Measurements from ENCODE around the gene FAM163B. TPM values are rescaled to one million over a fixed set of nuclear protein-coding genes. Genes with fewer than 3 reads are reported as not detected.

The FAM163B gene
- polyA plus RNA-seq, 1 donor (not counting 4 experiments of a cell fraction or from before 2014, with no cell fraction given), result not detected

DNA sequence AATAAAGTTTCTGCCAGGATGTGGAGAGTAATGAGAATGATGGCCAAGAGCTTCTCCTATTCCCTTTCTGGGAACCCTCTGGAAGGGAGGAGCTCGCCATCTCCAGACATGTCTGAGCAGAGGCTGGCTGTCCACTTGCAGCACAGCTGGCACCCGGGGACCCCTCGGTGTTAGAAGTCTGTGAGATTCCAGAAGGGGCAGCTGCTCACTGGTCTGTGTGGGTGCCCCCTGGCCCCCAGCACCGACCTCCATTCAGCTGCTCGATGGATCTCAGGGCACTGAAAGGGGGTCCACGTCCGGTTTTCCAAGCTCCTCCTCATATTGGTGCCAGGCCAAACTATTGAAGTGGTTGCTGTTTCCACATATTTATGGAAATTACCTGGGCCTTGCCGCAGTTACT is 3.6 kb upstream of the FAM163B start:
- no peaks in the 10 kb centered on the region for H3K4me1 ChIP-seq (ENCODE audit: control insufficient read depth, extremely low read depth, insufficient read depth, low read length)
- dilution Hi-C loops (cut with MboI; ENCODE audit: extremely low pct_ligation_motif_present, low sequenced_read_pairs), result no loop called here
- H3K9me3 ChIP-seq (ENCODE audit: control insufficient read depth, low read depth, low read length), result no peaks in the 10 kb centered on the region
- H3K4me2 ChIP-seq (ENCODE audit: control insufficient read depth, extremely low read depth, insufficient read depth, low read depth, low read length), result no peak overlapping the region
- no peak overlapping the region for H3K4me3 ChIP-seq (ENCODE audit: control insufficient read depth in 2 of 3, extremely low read depth in 1 of 3, insufficient read depth in 2 of 3, low read depth in 1 of 3, low read length in 3 of 3)
- H2AFZ ChIP-seq (ENCODE audit: control insufficient read depth, low read length), result no peak overlapping the region
- no peaks in the 10 kb centered on the region for H3K36me3 ChIP-seq (ENCODE audit: control insufficient read depth in 2 of 2, extremely low read depth in 1 of 2, insufficient read depth in 2 of 2, low read length in 2 of 2)
- no peaks in the 10 kb centered on the region for H3K79me2 ChIP-seq (ENCODE audit: control insufficient read depth, insufficient read depth, low read length)
- DNase-seq (ENCODE audit: low read depth, low spot score) (no peak), FAIRE-seq (no peak)
- no peaks in the 10 kb centered on the region for H3K9me1 ChIP-seq (ENCODE audit: control insufficient read depth, extremely low read depth, insufficient read depth, low read length)
- TF ChIP-seq, protein P1, sequence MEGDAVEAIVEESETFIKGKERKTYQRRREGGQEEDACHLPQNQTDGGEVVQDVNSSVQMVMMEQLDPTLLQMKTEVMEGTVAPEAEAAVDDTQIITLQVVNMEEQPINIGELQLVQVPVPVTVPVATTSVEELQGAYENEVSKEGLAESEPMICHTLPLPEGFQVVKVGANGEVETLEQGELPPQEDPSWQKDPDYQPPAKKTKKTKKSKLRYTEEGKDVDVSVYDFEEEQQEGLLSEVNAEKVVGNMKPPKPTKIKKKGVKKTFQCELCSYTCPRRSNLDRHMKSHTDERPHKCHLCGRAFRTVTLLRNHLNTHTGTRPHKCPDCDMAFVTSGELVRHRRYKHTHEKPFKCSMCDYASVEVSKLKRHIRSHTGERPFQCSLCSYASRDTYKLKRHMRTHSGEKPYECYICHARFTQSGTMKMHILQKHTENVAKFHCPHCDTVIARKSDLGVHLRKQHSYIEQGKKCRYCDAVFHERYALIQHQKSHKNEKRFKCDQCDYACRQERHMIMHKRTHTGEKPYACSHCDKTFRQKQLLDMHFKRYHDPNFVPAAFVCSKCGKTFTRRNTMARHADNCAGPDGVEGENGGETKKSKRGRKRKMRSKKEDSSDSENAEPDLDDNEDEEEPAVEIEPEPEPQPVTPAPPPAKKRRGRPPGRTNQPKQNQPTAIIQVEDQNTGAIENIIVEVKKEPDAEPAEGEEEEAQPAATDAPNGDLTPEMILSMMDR (optimal IDR thresholded peaks at IDR 0.05 in 1 of 3, IDR thresholded peaks at IDR 0.05 in 1 of 3, conservative IDR thresholded peaks at IDR 0.05 in 1 of 3; ENCODE audit: extremely low read depth in 1 of 3, insufficient read depth in 2 of 3, low read length in 3 of 3), result no peak
- TF ChIP-seq EZH2 (IDR thresholded peaks at IDR 0.05; ENCODE audit: low read length), result no peak
- H3K27ac ChIP-seq (ENCODE audit: control insufficient read depth, insufficient read depth, low read length), result no peak overlapping the region
- no peak overlapping the region for H3K9ac ChIP-seq (ENCODE audit: control insufficient read depth, extremely low read depth, insufficient read depth, low read length)
- H3K27me3 ChIP-seq (ENCODE audit: control insufficient read depth, extremely low read depth, insufficient read depth, low read length), result peaks cover 59% of the 10 kb centered on the region
- no peaks in the 10 kb centered on the region for H4K20me1 ChIP-seq (ENCODE audit: control insufficient read depth, extremely low read depth, insufficient read depth, low read length)

DNA sequence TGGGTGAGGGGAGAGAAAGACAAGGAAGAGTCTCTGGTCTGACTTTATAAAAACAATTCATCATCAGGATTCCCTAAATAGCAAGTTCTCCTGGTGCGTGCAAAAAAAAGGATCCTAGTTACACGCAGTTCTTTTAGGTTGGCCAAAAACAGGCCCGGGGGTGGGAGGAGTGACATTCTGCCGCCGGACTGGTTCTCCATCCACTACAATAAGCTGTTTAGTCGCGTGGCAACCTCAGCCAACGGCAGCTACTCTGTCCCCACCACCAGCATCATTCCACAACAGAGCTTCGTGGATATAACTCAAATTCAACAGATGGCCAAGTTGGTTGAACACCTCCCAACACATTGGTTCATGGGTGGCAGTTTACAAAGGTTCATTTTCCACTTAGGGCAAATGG is 2.9 kb upstream of the FAM163B start:
- Histone ChIP-seq H3K4me2 (ENCODE audit: control insufficient read depth, extremely low read depth, insufficient read depth, low read depth, low read length) (no peak overlapping the region), H3K9me1 (ENCODE audit: control insufficient read depth, extremely low read depth, insufficient read depth, low read length) (no peaks in the 10 kb centered on the region), H3K4me1 (ENCODE audit: control insufficient read depth, extremely low read depth, insufficient read depth, low read length) (no peaks in the 10 kb centered on the region), H3K27ac (ENCODE audit: control insufficient read depth, insufficient read depth, low read length) (no peak overlapping the region), H4K20me1 (ENCODE audit: control insufficient read depth, extremely low read depth, insufficient read depth, low read length) (no peaks in the 10 kb centered on the region), H2AFZ (ENCODE audit: control insufficient read depth, low read length) (no peak overlapping the region), H3K9me3 (ENCODE audit: control insufficient read depth, low read depth, low read length) (no peaks in the 10 kb centered on the region), H3K9ac (ENCODE audit: control insufficient read depth, extremely low read depth, insufficient read depth, low read length) (no peak overlapping the region), H3K4me3 (ENCODE audit: control insufficient read depth in 2 of 3, extremely low read depth in 1 of 3, insufficient read depth in 2 of 3, low read depth in 1 of 3, low read length in 3 of 3) (no peak overlapping the region), H3K27me3 (ENCODE audit: control insufficient read depth, extremely low read depth, insufficient read depth, low read length) (peaks cover 63% of the 10 kb centered on the region), H3K79me2 (ENCODE audit: control insufficient read depth, insufficient read depth, low read length) (no peaks in the 10 kb centered on the region), H3K36me3 (ENCODE audit: control insufficient read depth in 2 of 2, extremely low read depth in 1 of 2, insufficient read depth in 2 of 2, low read length in 2 of 2) (no peaks in the 10 kb centered on the region)
- dilution Hi-C loops (cut with MboI; ENCODE audit: extremely low pct_ligation_motif_present, low sequenced_read_pairs), result no loop called here
- TF ChIP-seq EZH2 (IDR thresholded peaks at IDR 0.05; ENCODE audit: low read length), result no peak
- TF ChIP-seq, protein P1 (optimal IDR thresholded peaks at IDR 0.05 in 1 of 3, IDR thresholded peaks at IDR 0.05 in 1 of 3, conservative IDR thresholded peaks at IDR 0.05 in 1 of 3; ENCODE audit: extremely low read depth in 1 of 3, insufficient read depth in 2 of 3, low read length in 3 of 3), result no peak
- FAIRE-seq, result no peak
- no peak for DNase-seq (ENCODE audit: low read depth, low spot score)

Data from keratinocyte (primary cell).